G401 (cell line): ENCODE results near the gene POLR3B. TPM values are rescaled to one million over a fixed set of nuclear protein-coding genes. Genes with fewer than 3 reads are reported as not detected.
"Not testable (repeated sequence)": the region's sequence is repeated elsewhere in the genome, so short reads cannot be mapped to it uniquely, and the experiment has no call there.

ENCODE experiments used
- DNase-seq: peaks from one replicate; pipeline ENCODE4 v3.0.0-alpha.2; 2015; ENCODE audit warnings: low spot score
- in situ Hi-C: cut with HindIII; loops from 2 replicates; pipeline ENCODE4 v1.10.0; 2016; ENCODE audit warnings: low sequenced_read_pairs, mixed read lengths
- total RNA-seq: library from RNA; depleted of rRNA; stranded (reverse); fragments of >200 nt; shearing (Covaris generic); gene quantifications from 2 replicates; pipeline ENCODE4 v1.2.3, GENCODE V29; 2014; rRNA removed

The POLR3B gene
- 7.4 and 8.1 TPM in 2 replicates for total RNA-seq

GRCh38 chr12:106357549-106358395 lies at the start of gene POLR3B:
TSS of gene POLR3B (plus strand) at chr12:106357748. CDS start at chr12:106357880, 132 bp downstream.
- in situ Hi-C loops, result no loop called here
- peak; percentile 93 for DNase-seq

DNA sequence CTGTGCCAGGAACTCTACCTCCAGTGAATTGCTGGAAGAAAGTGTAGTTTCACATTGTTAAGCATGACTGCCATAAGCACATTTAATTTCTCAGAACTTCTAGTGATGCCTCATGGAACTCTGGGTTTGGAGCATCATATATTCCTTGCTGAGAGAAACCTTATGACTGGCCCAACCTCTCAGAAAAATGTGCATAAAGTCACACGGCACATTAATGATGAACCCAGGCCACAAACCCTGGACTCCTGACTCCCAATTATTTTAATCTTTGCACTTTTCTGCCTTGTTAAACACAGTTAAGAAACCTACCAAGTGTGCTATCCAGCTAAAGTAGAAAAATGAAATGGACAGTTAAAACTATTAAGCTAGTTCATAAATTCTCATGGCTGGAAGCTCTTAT lies 49.4 kb upstream of the POLR3B start:
- in situ Hi-C loops, result no loop called here

DNA sequence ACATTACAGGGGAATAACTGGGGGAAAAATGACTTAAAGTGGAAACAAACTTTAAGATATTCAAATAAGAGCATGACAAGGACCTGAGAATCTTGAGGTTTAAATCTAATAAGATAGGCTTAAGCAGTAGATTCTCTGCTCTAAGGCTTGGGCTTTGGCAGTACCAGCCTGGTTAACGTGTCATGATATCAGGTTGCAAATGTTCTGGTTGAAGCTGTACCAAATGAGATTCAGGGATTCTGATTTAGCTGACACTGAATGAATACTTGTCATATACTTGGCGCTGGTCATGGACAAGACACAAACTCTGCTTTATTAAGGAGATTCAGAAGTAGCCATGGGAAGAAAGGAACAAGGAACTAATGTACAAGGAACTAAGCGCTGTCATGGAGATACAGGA lies 48.9 kb upstream of the POLR3B start:
- no peak for DNase-seq
- in situ Hi-C loops, result no loop called here

More for the DNA sequence above, 49.4 kb upstream of the POLR3B start:
- no peak for DNase-seq

GRCh38 chr12:106309671-106310505 lies 47.7 kb upstream of the POLR3B start:
- in situ Hi-C loops, result no loop called here
- no peak for DNase-seq

GRCh38 chr12:106310687-106311086 lies 46.9 kb upstream of the POLR3B start:
- DNase-seq, result no peak
- in situ Hi-C loops, result no loop called here

GRCh38 chr12:106311139-106311538 lies 46.4 kb upstream of the POLR3B start:
- in situ Hi-C loops, result no loop called here
- DNase-seq, result no peak

DNA sequence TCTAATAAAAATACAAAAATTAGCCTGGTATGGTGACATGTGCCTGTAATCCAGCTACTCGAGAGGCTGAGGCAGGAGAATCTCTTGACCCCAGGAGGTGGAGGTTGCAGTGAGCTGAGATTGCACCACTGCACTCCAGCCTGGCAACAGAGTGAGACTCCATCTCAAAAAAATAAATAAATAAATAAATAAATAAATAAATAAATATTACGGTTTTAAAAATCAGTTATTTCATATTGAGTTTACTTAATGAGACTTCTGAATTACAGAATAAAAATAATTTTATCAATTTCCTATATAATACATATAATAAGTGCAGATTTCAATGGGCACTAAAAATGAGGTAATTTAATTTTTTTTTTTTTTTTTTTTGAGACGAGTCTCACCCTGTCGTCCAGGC lies 44.1 kb upstream of the POLR3B start:
- in situ Hi-C loops, DNase-seq: not testable (repeated sequence)

DNA sequence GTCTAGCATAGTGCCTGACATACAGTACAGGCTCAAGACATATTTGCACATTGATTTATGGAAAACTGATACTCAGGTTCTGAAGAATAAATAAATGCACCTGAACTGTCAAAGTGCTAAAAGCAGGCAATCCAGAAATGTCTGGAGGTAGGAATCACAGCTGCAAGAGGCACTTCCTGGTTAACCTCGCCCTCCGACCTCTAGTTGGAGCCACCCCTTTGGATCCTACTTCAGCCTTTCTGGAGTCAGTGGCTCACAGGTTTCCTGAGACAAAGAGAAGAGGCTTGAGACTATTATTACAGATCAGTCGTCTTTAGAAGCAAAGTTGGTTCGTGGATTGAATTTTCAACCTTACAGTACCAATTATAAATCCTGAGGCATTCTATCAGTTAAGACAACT lies 42.0 kb upstream of the POLR3B start:
- DNase-seq, result no peak
- in situ Hi-C loops, result no loop called here

DNA sequence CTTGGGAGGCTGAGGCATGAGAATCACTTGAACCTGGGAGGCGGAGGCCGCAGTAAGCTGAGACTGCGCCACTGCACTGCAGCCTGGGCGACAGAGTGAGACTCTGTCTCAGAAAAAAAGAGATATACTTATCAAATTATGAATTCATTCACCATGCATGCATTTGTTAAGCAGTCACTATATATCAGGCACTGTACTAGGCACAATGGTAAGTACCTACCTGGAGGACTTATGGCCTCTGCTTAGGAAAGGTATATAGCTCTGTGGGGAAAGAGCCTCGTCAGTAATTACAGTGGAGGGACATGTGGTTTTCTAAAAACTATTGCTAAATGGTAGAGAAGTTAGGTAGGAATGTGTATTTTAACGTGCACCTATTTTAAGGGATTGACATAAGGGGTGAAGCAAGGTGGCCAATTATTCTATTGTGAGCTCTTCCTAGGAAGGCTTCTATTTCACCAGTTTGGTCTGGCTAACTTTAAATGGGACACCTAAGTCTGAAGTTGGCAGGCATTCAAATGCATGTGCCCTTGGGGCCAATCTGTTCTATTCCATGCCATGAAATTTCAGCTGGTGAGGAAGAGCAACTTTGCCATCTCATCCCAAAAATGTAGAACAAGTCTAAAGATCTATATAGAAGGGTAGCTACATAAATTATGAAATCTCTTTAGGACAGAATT lies 40.0 kb upstream of the POLR3B start:
- in situ Hi-C loops, result no loop called here
- no peak for DNase-seq

- no peak for DNase-seq
- in situ Hi-C loops, result no loop called here
Measured at GRCh38 chr12:106321139-106321850, 36.3 kb upstream of the POLR3B start.

DNA sequence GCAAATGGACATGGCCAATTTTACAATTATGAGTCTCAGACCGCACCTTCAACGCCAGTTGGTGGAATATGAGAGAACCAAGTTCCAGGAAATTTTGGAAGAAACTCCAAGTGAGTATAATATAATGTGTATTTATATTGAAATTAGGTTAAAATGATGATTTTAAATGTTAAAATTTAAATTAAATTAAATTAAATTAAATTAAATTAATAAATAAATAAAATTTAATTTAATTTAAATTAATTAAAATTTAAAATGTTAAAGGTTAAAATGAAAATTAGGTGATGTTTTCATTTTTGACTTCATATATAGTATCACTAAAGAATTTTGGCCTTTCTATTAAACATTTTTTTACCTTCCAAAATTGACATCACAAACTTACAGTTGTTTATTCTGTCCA lies 34.0 kb upstream of the POLR3B start:
- no peak for DNase-seq
- in situ Hi-C loops, result no loop called here

- in situ Hi-C loops, result no loop called here
- no peak for DNase-seq
Measured at GRCh38 chr12:106327309-106327869, 30.2 kb upstream of the POLR3B start.

- in situ Hi-C loops, result no loop called here
- no peak for DNase-seq
Measured at GRCh38 chr12:106328735-106329134, 28.8 kb upstream of the POLR3B start.

- no peak for DNase-seq
- in situ Hi-C loops, result no loop called here
Measured at GRCh38 chr12:106329231-106329982, 28.1 kb upstream of the POLR3B start.

DNA sequence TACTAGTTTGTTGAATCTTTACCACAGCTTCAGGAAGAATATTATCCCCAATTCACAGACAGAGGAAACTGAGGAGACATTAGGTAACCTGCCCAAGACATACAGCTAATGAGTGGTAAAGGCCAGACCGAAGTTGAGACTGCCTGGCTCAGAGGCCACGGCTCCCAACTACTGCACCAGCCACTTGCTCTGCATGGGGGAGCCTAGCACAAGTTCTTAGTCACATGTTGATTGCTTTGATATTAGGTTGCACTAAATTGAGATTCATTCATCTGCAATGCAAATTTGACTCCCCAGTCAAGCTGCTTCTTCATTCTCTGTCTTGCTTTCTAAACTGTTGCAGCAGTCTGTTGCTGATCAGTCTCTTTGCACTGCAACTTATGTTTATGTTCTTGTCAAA lies 25.9 kb upstream of the POLR3B start:
- no peak for DNase-seq
- in situ Hi-C loops, result no loop called here

- in situ Hi-C loops, result no loop called here
- no peak for DNase-seq
Measured at GRCh38 chr12:106332536-106332935, 25.0 kb upstream of the POLR3B start.

- in situ Hi-C loops, result no loop called here
- no peak for DNase-seq
Measured at GRCh38 chr12:106333010-106333409, 24.5 kb upstream of the POLR3B start.

GRCh38 chr12:106333756-106334155 lies 23.8 kb upstream of the POLR3B start:
- in situ Hi-C loops, result no loop called here
- no peak for DNase-seq
